A204.1 (cell line): Measurements from ENCODE around the gene KRTAP9-4.
"Not testable (repeated sequence)": the region's sequence is repeated elsewhere in the genome, so short reads cannot be mapped to it uniquely, and the experiment has no call there.

Source experiments
- FAIRE-seq: peaks from 2 replicates; lab custom pipeline; 2012; peaks lifted over from hg19 to GRCh38; lab: Jason Lieb, UNC

Gene KRTAP9-4

GRCh38 chr17:41265078-41265477, 15.6 kb downstream of the KRTAP9-4 start, which contains the start of gene KRTAP9-6:
Gene KRTAP9-6 (plus strand): TSS chr17:41265378. CDS start chr17:41265378, 0 bp downstream.
- FAIRE-seq = no peak

- FAIRE-seq = no peak
Measured at GRCh38 chr17:41267711-41268110, 18.2 kb downstream of the KRTAP9-4 start.

- not testable (repeated sequence) for FAIRE-seq
Measured at GRCh38 chr17:41271323-41271722, 21.8 kb downstream of the KRTAP9-4 start.

GRCh38 chr17:41271858-41272257, 22.4 kb downstream of the KRTAP9-4 start:
- no peak for FAIRE-seq

DNA sequence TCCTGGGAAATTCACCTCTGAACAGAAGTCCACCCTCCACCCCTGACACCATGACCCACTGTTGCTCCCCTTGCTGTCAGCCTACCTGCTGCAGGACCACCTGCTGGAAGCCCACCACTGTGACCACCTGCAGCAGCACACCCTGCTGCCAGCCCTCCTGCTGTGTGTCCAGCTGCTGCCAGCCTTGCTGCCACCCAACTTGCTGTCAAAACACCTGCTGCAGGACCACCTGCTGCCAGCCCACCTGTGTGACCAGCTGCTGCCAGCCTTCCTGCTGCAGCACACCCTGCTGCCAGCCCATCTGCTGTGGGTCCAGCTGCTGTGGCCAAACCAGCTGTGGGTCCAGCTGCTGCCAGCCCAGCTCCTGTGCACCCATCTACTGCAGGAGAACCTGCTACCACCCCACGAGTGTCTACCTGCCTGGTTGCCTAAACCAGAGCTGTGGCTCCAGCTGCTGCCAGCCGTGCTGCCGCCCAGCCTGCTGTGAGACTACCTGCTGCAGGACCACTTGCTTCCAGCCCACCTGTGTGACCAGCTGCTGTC, 26.2 kb downstream of the KRTAP9-4 start, which contains the start of gene KRTAP9-7:
Gene KRTAP9-7 (plus strand): TSS at position 51 of the 543 bp plus-strand sequence. CDS start 0 bp downstream, at position 51.
- not testable (repeated sequence) for FAIRE-seq

DNA sequence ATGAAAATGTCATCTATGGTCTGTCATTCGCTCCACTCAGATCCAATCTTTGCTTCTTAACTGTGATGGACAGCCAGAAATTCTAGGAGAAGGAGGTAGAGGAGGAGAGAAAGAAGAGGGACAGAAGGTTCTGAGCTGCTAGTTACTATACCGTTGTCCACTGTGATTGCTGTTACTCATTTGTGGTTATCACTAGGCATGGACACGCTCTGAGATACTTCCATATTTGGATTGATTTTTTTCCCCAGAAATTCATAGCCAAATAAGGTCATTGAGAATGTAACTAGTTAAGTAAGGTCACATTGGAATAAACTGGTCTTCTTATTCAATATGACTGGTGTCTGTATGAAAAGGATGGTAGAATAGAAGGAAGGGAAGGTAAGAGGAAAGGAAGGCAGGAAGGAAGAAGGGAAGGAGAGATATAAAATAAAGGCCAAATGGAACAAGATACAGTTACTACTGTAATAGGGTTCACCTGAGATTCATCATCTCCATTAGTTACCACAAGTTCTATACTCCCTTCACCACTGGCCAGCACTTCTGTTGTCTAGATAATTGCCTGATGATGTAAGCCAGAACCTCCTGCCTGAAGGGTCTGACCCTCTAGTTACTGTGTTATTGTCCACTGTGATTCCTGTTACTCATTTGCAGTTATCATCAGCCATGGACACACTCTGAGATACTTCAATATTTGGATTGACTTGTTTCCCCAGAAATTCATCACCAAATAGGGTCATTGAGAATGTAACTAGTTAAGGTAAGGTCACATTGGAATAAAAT, 28.9 kb downstream of the KRTAP9-4 start:
- FAIRE-seq = no peak

DNA sequence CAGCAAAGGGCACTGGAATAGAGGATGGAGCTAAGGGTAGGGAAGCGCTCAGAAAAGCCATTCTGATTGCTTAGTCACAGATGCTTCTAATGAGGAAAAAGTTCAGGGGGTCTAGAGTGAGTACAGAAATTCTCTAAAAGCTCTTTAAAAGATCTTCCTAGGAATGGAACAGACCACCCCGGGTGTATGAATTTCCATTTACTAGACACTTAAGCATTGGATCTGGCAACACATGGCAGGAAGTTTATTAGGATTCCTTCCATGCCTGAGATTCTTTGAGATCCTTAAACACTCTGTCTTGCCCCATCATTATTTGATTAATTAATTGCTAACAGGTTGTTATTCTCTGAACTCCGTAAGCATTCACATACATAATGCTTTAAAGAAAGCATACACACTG, 34.6 kb downstream of the KRTAP9-4 start:
- FAIRE-seq = no peak

- FAIRE-seq = no peak
Measured at GRCh38 chr17:41284546-41284945, 35.1 kb downstream of the KRTAP9-4 start.

DNA sequence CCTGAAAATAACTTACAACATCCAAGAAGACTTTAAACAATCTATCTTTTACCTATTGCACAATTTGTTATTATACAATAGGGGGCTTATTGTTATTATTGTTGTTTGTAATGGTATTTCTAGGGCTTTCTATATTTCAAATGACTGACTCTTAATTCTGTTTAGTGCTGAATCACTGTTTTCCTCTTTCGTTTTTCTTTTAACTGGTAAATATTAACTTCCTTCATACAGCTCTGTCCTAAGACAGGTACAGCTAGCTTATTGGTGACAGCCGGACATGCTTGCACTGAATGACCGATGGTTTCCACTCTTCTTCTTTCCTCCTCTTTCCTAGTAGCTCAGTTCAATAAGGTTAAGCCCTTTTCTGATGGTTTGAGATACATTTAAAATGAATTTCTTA, 37.6 kb downstream of the KRTAP9-4 start:
- no peak for FAIRE-seq

GRCh38 chr17:41294016-41294415, 44.5 kb downstream of the KRTAP9-4 start:
- FAIRE-seq = no peak

DNA sequence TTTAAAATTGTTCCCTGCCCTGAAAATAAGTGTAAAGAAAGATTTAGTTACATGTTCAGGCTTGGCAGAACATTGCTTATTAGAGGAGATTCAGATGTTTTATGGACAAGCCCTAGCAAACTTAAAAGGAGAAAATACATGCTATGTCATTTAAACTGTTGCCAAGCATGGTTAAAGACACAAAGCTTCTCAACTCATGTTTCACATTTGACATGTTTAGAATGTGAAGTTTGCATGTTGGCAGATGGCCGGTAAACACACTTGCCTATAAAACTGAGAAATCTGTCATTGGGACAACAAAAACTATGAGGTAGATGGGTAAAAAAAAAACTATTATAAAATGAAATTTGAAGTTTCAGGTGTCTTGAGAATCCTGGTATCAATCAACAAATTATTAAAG, 47.4 kb downstream of the KRTAP9-4 start:
- FAIRE-seq = no peak

DNA sequence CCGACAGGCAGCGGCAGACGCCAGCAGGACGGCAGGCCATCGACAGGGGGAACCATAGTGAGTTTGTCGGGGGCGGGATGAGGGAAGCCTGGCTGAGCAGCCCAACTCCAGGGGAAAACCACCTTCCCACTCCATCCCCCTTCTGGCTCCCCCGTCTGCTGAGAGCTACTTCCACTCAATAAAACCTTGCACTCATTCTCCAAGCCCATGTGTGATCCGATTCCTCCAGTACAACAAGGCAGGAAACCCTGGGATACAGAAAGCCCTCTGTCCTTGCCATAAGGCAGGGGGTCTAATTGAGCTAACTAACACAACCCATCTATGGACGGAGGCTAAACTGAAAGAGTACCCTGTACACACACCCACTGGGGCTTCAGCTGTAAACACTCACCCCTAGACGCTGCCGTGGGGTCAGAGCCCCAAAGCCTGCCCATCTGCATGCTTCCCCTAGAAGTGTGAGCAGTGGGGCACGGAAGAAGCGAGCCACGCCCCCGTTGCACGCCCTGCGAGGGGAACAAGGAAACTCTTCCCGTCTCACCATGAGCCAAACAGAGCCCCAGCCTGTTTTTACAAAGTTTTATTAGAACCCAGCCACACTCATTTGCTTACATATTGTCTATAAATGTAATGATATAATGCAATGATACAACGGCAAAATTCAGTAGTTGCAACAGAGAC, 49.1 kb downstream of the KRTAP9-4 start:
- FAIRE-seq = no peak
